ENCODE data around the gene HPSE2.

- TF ChIP-seq POLR2AphosphoS5 (IDR thresholded peaks at IDR 0.05) (no peak), POLR2A (IDR thresholded peaks at IDR 0.05) (no peak)
Measured at GRCh38 chr10:98929709-98930108, 305.9 kb downstream of the HPSE2 start.
